DMS 273 treated with DMSO at 0.1 percent for 48 hours (cell line): Measurements from ENCODE around the gene CAMSAP2.

Source experiments
- DNase-seq: peaks from one replicate; lab custom pipeline; 2025; lab: John Stamatoyannopoulos, UW

Gene CAMSAP2

DNA sequence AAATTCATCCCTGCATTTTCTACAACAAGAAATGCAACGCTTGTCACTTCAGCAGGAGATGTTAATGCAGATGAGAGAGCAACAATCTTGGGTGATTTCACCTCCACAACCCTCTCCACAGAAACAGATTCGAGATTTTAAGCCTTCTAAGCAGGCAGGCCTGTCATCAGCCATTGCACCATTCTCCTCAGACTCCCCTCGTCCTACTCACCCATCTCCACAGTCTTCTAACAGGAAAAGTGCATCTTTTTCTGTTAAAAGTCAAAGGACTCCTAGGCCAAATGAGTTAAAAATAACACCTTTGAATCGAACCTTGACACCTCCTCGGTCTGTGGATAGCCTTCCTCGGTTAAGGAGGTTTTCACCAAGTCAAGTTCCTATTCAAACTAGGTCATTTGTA, 110.7 kb downstream of the CAMSAP2 start:
- DNase-seq = no peak

DNA sequence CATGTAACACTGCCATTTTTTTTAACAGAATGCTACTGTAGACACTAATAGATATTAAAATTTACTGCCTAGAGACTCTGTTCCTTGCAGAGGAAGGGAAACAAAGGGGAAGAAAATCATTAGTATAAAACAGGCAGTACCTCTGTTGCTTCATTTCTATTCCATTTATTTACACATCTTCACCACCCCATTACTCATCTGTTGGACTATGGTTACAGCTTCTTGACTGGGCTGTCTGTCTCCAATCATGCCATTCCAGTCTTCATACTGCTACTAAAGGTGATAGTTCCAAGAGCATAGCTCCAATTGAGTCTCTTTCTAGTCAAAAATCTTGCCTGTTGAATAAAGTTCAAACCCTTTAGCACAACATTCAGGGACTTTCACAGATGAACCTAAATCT, 111.9 kb downstream of the CAMSAP2 start:
- DNase-seq = no peak

DNA sequence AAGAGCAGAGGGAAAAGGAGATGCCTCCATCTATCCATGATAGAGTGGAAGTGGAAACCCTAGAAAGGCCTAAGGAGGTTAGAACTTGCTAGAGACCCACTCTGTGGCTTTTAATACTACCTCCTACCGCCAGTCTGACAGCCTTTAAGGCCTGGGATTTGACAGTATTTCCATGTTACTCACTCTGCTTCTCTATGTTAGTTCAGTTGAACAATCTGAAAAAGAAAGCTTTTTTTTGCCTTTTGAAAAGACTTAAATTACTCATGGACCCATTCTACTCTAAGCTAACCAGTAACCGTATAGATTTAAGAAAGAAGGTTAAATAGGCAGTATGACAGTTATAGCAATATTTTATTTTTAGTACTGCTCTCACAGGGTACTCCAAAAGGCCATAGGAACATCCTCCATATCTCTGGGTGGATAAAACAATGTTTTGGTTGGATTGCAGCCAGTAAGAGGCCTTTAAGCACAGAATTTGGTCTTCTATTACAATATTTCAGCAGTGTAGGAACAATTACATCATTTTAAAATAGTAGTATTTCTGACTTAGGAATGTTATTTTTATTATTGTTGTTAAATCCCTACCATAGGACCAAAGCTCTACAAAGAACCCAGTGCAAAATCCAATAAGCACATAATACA, 118.1 kb downstream of the CAMSAP2 start:
- no peak for DNase-seq

DNA sequence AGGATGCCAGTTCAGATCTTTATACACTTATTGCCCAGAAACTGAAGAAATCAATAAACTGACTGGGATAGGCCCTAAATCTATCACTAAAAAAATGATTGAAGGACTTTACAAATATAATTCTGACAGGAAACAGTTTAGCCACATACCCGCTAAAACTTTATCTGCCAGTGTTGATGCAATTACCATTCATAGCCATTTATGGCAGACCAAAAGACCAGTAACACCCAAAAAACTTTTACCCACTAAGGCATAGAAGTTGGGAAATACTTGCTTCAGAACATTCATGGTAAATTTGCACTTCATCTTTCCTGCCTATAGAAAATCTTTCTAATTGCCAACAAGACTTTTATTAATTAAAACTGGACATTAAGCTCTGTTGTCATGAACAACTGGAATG, 119.1 kb downstream of the CAMSAP2 start:
- DNase-seq = no peak

DNA sequence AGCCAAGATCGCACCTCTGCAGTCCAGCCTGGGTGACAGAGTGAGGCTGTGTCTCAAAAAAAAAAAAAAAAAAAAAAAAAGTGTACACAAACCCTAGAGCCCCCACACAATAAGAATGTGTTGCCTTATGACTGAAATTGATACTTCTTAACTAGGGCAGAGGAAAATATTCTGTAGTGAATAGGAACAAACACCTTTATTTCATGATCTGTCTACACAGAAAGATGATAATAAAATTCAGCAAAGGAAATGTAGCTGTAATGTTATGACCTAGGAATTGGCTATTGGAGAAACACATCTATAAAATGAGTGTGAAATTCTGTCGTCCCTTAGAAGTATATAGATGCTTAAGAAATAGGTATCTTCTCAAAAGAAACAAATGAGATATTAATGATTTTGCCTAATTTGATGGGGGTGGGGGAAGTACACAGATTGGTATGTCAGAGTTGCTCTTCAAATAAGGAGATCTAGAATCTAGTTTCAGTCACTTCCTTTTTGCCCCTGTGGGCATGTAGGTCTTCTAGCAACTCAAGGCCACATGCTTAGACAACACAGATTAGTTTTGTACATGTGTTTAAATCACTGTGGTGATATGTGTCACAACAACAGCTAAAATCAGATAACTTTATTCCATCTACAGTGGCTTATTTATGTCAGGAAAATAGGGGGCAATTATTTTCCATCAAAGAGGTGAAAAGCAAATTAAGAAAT, 123.4 kb downstream of the CAMSAP2 start:
- no peak for DNase-seq

DNA sequence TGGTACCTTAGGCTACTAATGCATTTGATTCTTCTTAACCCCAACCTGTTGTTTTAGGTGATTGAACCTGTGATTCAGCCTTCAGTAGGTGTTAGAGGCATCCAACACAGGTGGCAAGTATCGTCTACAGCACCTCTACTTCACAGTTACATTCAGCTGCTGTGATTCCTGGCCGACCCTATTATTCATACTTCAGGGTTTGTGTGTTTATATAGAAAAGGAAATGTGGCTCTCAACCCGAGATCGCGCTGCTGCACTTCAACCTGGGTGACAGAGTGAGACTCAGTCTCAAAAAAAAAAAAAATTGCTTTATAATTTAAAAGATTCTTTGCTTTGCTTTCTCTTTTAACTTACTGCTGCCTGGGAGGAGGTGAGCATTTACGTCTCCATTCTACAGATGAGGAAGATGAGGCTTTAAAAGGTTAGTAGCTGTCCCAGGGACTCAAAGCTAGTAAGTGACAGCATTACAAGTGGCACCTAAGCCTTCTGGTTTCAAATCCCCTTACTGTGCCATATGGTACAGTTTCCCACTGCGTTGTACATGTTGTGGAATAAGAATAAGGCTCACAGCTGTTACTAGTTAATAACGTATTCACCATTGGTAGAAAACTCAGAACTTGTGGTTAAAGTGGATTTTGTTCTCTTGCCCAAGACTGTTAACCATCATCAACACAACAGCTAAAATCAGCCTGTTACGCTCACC, 124.2 kb downstream of the CAMSAP2 start:
- peak; percentile 77 for DNase-seq

DNA sequence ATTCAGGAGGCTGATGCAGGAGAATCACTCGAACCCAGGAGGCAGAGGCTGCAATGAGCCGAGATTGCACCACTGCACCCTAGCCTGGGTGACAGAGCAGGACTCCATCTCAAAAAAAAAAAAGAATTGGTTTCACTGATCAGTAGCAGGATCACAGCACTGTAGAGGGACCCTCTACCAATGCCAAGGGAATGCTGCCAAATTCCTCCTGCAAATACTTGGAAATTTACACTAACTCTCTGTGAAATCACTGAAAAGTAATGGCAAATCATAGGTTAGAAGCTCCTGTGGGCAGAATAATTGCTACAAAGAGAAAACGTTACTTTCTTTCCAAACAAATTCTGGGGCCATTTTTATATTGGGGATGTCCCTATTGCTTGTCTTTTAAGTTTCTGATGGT, 127.4 kb downstream of the CAMSAP2 start:
- no peak for DNase-seq

DNA sequence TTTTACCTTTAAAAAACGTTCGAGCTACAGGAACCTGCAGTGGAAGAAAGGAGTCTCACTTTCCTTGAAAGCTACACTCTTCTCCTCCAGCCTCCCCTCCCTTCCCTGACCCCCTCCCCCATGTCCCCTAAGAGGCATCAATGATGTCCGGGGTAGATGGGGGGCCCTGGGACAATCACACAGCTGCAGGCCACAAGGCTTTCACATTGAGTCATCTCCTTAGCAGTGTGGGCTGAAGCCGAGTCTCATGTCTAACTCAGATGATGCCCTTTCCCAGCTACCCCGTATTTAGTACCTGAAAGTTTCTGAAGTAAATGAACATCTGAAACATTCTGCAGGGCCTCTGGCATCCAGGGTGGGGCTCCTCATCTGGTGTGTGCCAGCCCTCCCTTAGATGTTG, 127.8 kb downstream of the CAMSAP2 start:
- DNase-seq = no peak

DNA sequence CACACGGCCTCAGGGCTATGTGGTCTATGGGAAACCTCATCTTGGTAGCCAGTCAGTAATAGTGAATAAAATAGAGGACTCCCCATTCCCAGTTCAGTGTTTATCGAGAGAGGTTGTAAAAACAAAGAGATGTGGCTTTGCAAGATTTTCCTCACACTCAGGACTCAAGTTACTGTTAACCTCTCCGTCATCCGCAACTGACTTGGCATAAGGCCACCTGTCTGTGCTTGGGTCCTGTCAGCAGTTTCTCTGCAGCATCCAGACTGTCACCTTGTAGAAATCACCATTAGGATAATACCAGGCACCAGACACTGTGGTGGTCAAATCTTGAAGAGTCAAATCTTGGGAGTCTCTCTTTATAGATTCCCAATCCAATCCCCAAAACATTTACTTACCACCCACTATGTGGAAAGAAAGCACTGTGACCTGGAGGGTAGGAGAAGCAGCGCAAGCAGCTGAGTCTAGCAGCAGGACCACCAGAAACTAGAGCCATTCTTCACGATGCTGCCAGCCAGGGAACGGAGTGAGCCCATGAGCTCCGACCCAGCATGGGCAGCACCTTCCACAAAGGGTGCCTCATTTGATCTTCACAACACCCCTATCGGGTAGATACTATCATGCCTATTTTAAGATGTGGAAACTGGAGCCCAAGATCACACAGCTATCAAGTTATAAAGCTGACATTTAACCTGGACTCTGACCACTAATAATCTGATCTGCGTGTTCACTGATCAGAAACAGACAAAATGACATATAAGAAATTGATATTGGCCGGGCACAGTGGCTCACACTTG, 128.5 kb downstream of the CAMSAP2 start:
- no peak for DNase-seq

DNA sequence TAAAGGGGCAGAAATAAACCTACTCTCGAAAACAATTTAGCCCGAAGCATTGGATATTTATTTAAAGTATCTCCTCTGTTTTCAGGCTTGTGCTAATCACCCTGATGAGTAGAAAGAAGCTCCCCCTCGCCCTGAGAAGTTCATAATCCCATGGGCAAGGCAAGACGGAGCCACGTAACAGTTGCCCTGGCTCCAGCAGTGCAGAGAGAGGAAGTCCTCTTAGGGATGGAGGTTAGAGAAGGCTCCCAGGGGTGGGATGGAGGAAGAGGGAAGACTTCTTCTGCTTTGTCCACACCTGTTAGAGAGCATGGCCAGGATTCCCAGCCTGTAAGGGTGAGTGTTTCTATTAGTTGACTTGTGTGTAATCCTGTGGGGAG, 130.7 kb downstream of the CAMSAP2 start:
- DNase-seq = no peak

DNA sequence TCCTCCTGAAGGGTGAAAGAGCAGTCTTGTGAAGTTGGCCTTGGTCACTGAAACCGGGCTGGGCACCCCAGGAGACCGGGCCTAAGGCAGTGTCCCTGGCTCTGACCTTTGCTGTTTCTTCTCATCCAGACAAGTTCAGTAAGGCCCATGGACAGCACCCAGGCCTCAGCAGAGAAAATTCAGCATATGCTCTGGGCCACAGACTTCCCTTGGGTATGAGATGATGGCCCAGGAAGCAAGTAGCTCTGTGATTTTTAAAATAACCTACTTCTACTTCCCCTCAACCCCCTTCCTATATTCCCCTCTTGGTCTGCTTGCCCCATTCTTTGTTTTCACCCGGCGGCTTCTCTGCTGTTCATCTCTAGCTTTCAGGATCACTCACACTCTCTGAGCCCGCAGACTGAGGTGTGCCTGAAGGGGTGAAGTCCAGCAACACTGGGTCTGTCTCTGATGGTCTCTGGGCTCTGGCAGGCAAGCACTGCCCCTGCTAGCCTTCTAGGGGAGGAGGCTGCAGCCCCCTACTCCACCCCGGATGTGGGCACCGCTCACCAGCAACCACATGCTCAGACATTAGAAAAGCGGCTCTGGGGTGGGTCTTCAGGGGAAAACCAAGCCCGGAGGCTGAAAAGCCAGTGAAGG, 131.2 kb downstream of the CAMSAP2 start:
- DNase-seq = no peak

DNA sequence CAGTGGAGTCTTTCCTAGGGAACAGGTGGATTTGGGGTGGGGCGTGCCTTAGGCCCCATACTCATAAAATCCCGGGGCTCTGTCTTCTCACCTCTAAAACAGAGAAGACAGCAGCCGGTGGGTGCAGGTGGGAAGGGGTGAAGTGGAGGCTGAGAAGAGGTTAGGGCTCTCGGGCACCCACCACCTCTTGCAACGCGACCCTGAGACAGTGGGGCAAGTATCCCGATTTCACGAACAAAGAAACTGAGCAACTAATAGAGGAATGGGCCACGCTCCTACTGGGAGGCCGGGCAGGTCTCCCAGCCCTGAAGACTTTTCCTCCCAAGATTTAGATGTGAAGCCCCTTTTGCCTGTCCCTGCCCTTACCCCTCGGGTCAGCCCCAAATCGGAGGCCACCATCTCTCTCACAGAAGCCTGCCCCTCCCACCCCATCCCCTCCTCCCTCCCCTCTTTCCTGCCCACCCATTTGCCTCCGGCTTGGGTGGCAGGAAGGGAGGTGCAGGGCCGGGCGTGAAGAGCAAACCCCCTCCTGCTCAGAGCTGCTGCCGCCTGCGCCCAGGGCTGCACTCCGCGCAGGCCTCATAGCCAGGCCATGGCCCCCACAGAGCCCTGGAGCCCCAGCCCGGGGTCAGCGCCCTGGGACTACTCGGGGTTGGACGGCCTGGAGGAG, 133.9 kb downstream of the CAMSAP2 start, which contains the start of gene GPR25:
GPR25 (plus strand) TSS at position 536 of the 670 bp plus-strand sequence; CDS start at position 593, 57 bp downstream.
- DNase-seq = no peak

DNA sequence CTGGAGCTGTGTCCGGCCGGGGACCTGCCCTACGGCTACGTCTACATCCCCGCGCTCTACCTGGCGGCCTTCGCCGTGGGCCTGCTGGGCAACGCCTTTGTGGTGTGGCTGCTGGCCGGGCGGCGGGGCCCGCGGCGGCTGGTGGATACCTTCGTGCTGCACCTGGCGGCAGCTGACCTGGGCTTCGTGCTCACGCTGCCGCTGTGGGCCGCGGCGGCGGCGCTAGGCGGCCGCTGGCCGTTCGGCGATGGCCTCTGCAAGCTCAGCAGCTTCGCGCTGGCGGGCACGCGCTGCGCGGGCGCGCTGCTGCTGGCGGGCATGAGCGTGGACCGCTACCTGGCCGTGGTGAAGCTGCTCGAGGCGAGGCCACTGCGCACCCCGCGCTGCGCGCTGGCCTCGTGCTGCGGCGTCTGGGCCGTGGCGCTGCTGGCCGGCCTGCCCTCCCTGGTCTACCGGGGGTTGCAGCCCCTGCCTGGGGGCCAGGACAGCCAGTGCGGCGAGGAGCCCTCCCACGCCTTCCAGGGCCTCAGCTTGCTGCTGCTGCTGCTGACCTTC, 134.5 kb downstream of the CAMSAP2 start:
- DNase-seq = no peak

DNA sequence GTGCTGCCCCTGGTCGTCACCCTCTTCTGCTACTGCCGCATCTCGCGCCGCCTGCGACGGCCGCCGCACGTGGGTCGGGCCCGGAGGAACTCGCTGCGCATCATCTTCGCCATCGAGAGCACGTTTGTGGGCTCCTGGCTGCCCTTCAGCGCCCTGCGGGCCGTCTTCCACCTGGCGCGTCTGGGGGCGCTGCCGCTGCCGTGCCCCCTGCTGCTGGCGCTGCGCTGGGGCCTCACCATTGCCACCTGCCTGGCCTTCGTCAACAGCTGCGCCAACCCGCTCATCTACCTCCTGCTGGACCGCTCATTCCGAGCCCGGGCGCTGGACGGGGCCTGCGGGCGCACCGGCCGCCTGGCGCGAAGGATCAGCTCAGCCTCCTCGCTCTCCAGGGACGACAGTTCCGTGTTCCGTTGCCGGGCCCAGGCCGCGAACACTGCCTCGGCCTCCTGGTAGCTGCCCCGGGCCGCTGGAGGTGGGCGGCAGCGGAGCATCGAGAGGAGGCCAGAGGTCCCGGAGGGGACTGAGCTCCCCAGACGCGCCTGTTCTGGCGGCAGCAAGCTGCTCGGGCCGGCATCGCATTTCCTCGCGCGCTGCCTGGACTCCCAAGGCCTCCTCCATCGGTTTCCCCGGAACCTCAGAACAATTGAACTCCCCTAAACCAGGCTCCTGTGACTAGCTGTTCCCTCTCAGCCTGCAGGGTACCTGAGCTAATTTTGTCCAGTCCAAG, 135.1 kb downstream of the CAMSAP2 start:
- no peak for DNase-seq

DNA sequence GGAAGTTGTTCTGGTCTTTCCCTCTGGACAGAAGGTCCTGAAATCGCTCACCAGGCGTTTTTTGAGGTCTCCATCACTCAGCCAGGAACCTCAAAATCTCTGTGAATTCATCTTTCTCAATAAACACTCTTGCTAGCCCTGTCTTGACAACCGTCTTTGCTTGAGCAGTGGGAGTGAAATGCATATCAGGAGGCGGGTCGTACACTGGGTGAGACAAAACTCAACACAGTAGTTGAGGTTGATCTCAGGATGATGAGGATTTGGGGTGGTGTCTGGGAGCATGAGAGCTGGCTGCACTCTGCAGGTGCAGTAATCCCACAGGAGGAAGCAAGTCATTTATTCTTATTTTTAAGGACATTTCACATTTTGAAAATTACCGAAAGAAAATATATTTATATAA, 136.0 kb downstream of the CAMSAP2 start:
- no peak for DNase-seq

DNA sequence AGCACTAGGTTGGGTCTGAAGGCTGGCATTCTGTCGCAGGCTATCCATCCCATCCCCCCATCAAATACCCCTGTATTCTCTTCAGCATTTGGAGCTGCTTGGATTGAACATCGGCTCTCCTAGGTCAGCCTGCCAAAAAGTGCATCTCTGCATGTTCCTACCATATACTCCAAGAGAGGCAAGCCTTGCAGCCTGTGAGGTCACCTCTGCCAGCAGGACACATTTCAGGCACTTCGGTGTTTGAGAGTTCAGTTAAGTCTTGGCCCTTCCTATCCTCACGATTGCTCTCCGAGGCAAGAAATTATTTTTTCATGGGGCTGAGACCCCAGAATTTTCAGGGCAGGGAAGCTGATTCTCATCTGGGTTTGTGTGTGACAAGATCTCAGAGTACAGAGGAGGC, 136.7 kb downstream of the CAMSAP2 start:
- no peak for DNase-seq

DNA sequence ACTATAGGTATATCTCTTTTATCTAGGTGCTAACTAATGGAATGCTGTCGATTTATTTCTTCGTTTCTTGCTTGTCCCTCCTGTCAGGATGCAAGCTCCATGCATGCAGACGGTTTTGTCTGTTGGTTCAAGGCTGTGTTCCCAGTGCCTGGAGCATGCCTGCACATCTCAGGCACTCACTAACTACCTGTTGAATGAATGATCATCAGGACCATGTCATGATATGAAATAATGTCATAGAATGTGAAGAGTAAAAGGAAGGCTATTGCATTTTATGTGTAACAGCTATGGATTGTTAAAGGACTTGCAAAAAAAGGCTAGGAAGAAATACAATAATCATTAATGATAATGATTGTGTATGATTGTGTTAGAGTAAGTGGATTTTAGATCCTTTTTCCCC, 138.3 kb downstream of the CAMSAP2 start:
- no peak for DNase-seq

DNA sequence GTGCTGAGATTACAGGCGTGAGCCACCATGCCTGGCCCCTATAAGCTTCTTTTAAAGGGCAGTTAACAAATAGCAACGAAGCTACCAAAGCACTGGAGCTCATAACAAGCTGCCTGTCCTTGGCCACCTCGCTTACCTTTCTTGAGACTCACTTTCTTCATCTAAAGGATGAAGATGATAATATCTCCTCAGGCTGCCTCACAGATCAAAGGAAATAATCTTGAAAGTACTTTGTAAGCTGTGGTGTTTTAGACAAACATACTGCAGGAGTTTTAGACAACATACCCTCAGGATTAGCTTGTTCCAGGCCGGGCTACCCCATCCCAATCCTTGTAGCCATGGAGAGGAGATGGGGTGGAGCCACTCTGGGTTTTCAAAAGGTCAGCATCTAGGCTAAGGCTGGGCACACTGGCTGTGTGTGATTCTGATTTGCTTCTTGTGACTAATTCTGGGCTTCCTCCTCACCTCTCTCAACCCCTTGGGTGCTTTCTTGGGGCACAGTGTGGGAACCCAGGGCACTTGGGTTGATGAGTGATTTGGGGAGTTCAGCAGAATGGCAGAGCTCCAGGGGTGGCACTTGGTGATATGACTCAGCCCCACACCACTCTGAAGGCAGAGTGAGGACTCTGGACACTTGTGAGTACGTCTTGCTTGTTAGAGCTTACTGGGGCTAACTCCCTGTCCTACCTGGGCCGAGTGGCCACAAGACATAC, 139.3 kb downstream of the CAMSAP2 start:
- no peak for DNase-seq

DNA sequence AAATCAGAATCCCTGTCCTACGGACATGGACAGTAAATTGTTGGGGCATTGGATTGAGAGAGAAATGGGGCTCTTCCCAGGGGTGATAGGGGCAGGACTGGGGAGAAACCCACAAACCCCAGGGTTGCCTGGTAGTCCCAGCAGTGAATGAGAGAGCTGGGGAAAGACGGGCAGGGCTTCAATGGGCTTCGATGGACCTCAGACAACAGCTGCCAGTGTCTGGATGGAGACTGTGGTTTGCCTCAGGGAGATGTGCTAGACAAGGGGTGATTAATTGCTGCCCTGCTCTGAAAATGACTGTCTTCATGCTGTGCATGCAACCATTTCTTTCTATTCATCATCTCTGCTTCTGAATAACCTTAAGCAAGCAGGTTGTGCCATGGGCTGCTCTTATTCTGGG, 141.5 kb downstream of the CAMSAP2 start:
- no peak for DNase-seq

DNA sequence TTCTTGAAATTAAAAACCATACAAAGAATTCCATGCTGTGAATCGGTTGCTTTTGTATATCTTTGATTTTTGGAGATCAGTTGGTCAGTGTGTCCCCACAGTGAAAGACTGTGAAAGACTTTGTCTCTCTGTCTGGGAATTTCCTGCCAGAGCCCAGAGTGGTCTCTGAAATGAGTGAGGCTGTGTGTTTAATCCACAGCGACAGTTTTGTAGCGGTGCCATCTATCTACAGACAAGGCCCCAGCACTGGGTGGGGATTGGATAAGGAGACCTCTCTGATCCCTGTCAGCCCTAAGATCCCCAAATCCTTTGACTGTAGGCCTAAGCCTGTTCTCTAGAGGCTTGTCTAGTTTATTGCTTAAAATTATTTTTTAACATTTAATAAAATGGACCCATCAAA, 144.4 kb downstream of the CAMSAP2 start:
- no peak for DNase-seq
